Dedifferentiated amniotic fluid mesenchymal stem cell (primary cell): ENCODE results near the gene ZMYND8.
"Not testable (repeated sequence)": the region's sequence is repeated elsewhere in the genome, so short reads cannot be mapped to it uniquely, and the experiment has no call there.

Source experiments
- DNase-seq: peaks from one replicate; pipeline ENCODE4 v3.0.0-alpha.2; 2016; ENCODE audit errors: extremely low spot score

Gene ZMYND8

DNA sequence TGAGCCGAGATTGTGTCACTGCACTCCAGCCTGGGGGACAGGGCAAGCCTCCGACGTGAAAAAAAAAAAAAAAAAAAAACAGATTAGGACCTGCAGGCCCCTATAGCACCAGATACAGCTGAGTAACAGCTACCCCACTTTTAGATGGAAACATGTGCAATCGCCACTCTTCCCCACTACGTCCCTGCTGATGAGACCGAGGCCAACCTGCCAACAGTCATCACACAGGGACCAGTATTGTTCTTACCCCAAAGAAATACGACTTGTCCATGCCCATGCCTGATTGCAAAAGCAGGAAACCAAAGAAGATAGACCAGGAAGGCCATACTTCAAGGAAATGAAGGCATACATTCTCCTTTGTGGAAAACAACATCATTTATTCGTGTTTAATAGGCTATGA, 45.8 kb downstream of the ZMYND8 start:
- no peak for DNase-seq

DNA sequence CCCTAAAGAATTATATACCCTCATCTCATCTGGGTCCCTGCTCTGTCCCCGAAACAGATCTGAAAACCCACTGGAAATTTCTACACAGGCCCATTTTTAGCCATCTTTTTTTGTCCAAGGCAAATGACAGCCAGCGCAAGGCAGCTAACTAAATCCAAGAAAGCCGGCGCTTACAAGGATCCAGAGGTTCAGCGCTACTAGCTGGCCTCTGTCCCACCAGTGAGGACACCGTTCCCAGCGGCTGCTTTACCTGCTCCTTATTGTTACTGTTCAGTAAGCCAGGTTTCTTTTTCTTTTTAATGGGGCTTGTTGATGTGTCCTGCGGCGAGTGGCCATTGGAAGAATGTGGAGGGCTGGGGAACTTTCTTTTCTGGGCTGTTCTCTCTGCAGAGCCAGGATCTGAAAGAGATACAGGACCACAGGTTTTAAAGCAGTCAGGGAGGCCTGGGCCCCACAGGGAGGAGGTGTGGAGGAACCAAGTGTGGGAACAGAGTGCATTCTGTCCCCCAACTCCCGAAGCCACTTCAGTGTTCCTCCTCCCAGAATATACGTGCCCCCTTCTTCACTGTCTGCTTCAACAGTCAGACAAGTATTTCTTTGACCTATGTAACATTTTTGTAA, 46.6 kb downstream of the ZMYND8 start:
- no peak for DNase-seq

DNA sequence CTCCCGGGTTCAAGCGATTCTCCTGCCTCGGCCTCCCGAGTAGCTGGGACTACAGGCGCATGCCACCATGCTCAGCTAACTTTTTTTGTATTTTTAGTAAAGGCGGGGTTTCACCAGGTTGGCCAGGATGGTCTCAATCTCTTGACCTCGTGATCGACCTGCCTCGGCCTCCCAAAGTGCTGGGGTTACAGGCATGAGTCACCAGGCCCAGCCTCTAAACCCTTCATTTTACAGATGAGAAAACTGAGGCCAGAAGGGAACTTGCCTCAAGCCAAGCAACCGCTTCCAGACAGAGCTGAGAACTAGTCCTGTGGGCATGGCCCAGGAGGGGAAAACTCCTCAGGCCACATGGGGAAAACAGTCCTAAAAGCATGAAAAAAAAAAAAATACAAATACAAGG, 47.1 kb downstream of the ZMYND8 start:
- no peak for DNase-seq

DNA sequence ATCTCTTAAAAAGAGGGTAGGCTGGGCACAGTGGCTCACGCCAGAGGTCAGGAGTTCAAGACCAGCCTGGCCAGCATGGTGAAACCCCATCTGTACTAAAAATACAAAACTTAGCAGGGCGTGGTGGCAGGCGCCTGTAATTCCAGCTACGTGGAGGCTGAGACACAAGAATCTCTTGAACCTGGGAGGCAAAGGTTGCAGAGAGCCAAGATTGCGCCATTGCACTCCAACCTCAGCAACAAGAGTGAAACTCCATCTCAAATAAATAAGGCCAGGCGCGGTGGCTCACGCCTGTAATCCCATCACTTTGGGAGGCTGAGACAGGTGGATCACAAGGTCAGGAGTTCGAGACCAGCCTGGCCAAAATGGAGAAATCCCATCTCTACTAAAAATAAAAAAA, 48.9 kb downstream of the ZMYND8 start:
- not testable (repeated sequence) for DNase-seq

DNA sequence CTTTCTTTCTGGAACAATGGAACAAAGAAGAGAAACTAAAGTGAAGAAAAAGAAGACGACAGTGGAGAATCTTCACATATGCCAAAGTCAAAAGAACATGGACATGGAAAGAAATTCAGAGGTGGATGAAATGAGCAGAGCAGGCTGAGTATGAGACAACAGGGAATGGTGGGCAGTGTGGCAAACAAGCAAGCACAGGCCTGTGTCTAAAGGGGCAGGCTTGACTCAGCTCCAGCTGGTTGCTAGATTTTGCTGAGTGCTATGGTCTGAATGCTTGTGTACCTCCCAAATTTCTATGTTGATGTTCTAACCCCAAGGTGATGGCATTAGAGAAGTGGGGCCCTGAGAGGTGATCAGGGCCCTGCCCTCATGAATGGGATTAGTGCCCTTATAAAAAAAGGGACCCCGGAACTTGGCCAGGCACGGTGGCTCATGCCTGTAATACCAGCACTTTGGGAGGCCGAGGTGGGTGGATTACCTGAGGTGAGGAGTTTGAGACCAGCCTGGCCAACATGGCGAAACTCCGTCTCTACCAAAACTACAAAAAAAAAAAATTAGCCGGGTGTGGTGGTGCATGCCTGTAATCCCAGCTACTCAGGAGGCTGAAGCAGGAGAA, 49.6 kb downstream of the ZMYND8 start:
- DNase-seq: no peak

DNA sequence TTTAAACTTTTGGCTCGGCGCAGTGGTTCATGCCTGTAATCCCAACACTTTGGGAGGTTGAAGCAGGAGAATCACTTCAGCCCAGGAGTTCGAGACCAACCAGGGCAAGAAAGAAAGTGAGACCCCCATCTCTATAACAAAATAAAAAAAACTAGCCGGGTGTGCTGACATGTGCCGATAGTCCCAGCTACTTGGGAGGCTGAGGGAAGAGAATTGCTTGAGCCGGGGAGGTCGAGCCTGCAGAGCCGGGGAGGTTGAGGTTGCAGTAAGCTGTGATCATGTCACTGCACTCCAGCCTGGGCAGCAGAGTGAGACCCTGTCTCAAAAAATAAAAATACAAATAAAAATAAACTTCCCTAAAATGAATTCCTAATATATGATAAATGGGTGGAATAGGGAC, 50.4 kb downstream of the ZMYND8 start:
- no peak for DNase-seq

DNA sequence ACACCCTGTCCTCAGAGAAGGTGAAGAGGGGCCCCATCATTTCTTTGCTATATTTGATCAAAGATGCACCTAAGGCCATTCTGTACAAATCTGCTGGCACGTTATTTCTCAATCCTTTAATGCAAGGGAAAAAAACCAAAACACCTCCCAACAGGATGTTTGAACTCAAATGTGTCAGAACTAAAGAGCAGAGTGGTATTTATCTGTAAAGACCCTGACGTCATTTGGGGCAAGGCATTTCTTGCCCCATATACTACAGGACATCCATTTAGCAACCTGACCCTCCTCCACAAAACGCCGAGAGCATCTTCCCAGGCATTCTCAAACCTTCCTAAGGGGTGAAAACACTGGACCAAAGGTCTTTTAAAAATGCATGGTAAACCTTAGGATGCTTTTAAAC, 50.8 kb downstream of the ZMYND8 start:
- no peak for DNase-seq

DNA sequence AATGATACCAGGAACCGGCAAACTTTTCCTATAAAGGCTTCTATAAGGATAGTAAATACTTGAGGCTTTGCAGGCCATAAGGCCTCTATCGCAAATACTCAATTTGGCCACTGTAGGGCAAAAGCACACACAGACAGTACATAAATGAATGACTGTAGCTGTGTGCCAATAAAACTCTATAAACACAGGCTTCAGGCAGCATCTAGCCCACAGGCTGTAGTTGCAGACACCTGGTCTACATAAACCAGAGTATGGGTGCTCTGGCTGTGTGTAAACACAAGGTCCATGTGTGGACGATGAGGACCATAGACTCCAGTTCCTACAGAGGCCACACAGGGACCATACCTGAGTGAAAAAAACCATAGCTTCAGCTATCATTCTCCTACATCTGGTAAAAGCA, 52.2 kb downstream of the ZMYND8 start:
- no peak for DNase-seq

DNA sequence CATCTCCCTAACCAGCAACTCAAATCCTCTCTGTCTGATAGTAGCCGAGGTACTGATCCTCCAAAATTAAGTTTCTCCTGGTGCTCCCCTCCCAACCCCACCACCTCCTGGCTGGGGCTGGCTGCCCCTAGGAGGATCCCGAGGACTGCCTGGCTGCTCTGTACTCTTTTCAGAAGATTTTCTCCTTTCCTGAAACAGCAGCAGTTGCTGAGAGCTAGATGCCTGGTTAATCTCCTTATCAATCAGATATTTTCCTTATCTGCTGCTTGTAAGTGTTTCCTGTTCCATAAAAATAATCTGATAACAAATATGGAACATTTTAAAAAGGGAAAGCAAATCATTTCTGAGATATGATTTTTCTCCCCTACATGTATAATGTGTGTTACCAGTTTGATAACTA, 52.8 kb downstream of the ZMYND8 start:
- no peak for DNase-seq

DNA sequence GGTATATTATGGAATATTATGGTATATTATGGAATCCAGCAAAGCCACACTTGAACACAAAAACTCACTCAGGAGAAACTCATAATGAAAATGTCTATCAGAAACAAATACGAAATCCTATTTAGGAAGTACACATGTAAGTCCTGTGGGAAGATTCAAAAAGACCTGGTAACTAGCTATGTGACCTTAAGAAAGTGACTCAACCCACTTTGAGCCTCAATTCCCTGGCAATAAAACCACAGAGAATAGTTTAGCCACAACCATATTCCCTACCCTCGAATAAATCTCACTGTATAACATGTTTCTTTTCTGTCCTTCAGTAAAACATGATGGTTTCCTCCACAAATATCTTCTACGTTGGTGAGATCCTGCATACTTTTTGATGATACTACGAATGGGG, 56.4 kb downstream of the ZMYND8 start:
- no peak for DNase-seq

DNA sequence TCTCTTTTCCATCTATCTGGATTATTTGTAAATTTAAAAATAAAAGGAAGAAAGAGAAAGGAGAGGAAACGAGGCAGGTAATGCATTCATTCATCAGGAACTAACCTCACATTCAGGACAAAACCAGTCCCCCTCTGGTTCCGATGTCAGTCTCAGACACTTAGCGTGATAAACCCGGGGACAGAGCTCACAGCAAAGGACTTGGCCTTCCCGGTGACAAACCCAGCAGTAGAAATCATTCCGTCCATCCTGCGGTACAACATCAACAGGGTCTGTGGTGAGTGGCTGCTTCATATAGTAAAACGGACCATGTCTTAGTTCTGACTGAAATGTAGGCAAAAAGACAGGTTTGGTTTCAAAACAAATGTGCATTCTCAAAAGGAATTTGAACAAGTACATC, 57.9 kb downstream of the ZMYND8 start:
- DNase-seq: no peak

DNA sequence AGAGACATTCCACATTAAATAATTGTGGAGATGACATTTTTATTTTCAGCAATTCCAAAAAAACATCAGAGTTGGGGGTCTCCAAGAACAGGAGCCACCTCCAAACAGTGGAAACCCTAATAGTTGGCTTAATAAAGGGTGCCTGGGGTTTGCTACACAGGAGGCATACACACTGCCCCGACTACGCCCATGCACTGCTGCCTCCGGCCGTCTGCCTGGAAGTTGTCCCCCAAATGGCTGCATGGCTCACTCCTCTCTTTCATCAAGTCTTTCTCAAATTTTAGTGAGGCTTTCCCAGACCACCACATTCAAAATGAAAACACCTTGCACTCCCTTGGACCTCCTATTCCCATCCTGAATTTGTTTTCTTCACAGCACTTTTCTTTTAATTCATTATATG, 58.8 kb downstream of the ZMYND8 start:
- DNase-seq: no peak

DNA sequence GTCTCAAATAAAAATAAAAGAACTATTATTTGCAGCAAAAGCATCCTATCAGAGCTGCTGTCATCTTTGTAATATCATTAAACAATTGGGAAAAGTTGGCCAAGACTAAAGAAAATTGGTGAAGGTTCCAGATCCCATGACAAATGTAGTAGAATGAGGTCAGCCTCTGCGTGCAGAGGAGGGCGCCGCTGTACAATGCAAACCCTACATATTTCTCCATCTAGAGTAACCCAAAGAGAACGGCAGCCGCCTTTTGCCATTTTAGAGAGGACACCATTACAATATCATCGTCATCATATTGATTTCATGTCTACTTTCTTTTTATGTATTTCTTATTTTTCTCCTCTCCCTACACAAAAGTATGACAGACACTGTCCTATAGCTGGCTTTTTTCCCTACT, 59.5 kb downstream of the ZMYND8 start:
- no peak for DNase-seq

DNA sequence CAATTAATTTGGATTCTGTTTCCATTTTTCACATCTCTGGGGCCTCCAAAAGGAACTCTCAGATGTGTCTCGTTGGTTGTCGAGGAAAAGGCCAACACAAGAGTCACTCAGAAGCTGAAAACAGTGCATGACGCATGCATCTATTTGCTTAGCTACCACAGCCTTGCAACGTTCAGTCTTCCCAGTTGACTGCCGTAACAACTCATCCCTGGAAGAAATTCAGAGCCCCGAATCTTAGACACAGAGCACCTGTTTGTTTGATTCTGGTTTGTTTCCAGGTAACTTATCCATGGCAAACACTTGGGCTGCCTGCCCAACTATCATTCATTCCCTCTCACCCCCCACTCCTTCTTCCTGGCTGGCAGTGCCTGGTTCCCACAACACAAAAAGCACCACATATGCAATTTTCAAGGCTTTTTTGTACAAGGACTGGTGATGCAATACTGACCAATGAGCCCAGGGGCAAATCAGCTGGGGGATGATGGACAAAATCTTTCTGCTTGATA, 60.5 kb downstream of the ZMYND8 start:
- DNase-seq: no peak

DNA sequence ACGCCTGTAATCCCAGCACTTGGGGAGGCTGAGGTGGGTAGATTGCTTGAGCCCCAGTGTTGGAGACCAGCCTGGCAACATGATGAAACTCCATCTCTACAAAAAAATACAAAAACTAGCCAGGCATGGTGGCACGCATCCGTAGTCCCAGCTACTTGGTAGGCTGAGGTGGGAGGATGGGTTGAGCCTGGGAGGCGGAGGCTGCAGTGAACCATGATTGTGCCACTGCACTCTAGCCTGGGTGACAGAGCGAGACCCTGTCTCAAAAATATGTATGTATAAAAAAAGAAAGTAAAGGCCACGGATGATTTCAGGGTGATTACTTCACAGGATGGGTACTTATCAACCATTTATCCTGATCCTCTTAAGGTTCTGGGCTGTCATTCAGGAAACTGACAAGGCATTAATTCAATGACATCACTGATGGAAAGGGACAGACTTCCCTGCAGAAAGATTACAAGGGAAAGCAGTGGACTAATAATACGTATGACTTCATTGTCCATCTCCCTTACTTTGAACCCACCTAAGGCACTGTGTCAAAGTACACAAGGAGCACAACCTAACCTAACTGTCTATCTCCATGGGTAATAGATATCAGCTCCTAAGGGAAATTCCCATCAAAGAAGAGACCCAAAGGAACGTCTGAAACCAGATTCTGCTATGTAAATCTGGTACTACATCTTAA, 61.2 kb downstream of the ZMYND8 start:
- no peak for DNase-seq

DNA sequence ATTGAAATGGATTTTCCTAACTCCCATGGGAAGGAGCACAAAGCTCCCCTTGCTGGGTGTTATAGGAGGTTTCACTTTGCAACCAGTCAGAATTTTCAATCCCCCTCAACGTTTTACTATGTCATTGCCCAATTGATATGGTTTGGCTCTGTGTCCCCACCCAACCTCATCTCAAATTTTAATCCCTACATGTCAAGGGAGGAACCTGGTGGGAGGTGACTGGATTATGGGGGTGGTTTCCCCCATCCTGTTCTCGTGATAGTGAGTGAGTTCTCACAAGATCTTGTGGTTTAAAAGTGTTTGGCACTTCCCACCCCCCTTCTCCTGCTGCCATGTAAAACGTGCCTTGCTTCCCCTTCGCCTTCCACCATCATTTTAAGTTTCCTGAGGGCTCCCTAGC, 62.9 kb downstream of the ZMYND8 start:
- DNase-seq: no peak

DNA sequence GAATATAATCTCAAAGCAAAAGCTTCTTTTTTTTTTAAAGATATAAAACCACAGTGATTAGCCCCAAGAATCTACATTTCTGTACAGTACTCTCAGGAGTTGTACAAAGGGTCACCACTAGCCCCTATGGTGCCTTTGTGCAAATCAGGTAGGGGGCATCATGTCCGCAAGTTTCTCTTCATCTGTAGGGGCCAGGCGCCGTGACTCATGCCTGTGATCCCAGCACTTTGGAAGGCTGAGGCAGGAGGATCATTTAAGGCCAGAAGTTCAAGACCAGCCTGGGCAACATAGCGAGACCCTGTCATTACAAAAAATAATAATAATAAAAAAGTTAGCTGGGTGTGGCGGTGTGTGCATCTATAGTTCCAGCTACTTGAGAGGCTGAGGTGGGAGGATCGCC, 63.9 kb downstream of the ZMYND8 start:
- no peak for DNase-seq

DNA sequence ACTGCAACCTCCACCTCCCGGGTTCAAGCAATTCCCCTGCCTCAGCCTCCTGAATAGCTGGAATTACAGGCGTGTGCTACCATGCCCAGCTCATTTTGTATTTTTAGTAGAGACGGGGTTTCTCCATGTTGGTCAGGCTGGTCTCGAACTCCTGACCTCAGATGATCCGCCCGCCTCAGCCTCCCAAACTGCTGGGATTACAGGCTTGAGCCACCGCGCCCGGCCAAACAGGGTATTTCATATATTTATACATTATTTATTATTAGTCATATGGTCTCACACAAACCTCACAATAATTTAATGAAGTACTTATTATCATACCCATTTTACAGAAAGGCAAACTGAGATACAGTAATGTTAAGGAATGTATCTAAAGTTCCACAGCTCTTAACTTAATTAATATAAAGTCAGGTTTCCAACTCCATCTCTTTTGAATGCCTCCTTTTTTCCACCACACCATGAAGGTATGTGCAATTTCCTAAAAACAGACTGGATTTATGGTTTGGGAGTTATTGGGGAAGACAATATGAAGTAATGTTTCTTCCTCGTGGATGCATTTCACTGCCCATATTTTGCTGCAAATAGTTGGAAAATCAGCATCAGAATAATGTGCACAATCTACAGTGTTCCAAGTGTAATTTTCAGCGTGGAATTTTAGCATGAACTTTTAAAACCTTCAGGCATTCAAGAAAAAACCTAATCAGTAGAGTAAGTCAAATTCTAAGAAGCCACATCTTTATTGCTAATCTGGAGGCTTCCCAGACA, 65.7 kb downstream of the ZMYND8 start:
- no peak for DNase-seq

DNA sequence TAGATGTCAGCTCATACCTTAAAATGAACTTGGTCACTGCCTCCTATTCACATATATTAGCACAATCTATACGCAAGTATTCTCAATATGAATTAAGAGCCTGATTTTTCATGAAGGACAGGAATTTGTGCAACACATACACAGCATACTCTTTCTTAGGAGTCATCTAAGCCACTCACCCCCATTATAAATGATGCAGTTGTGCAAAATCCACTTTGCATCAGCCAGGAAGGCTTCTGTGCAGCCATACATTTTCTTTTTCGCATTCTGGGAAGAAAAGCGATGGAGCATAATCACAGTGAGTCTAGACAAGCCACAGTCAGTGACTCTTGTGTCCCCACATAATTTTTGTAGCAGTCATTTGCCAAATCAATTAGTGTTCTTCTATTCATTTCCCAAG, 66.5 kb downstream of the ZMYND8 start:
- DNase-seq: no peak

DNA sequence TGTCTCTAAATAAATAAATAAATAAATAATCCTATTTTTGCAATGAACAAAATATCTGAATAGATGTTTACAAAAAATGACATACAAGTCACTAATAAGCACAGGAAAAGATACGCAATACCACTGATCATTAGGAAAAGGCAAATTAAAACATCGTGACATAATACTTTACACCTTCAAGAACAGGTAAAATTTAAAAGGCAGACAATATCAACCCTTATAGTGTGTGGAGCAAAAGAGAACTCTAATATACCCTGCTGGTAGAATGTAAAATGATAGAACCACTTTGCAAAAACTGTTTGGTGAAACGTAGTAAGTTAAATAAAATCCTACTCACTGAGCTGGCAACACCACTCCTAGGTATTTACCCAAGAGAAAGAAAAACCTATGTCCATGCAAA, 67.4 kb downstream of the ZMYND8 start:
- no peak for DNase-seq

DNA sequence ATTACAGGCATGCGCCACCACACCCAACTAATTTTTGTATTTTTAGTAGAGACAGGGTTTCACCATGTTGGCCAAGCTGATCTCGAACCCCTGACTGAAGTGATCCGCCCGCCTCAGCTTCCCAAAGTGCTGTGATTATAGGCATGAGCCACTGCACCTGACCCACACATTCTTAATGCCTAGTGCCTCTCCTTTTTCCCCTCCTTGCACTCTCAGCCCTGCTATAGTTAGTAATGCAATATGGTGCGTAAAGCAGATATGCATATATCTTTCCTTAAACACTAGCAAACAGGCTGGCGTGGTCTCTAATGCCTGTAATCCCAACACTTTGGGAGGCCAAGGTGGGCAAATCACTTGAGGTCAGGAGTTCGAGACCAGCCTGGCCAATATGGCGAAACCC, 68.0 kb downstream of the ZMYND8 start:
- DNase-seq: not testable (repeated sequence)

DNA sequence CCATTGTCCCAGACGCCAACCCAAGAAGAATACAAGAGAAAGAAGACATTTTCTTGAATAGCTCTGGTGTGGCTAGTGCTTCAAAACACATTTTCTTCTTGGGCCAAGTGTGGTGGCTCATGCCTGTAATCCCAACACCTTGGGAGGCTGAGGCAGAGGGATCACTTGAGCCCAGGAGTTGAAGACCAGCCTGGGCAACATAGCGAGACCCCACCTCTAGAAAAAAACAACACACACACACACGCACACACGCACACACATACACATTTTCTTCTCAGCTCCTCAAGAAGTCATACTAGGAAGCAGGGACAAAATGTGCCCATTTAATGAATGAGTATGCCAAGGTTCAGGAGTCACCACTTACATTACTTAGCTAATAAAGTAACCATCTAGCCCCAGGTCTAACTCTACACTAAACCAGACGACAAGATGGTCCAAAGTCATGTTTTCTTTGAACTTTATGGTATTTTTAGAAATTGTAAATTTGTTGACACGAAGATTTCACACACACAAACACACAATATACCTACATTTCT, 68.8 kb downstream of the ZMYND8 start:
- no peak for DNase-seq
